ENCODE data around the gene POP5. TPM values are rescaled to one million over a fixed set of nuclear protein-coding genes. Genes with fewer than 3 reads are reported as not detected.

Gene POP5
- total RNA-seq, 4 donors from 2014 or later = 27.9 to 72.0 (median 38.5) TPM

DNA sequence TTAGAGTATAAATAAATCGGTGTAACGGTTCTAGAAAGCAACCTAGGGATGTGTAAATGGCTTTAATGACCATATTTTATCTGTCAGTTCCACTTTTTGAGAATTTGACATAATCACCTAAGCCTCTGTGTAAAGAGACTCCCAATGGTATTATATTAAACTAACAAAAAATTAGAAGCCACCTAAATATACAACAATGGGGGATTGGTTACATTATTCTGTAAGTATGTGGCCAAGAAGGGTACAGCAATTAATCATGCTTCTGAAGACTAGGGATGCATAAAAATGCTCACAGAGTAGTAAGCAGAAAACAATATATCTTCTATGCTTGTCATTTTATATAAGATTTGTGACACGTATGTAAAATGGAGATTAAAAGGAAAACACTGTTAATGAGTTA, 36.5 kb downstream of the POP5 start:
- intact Hi-C loops (cut with DNase I) = no loop called here
- TF ChIP-seq POLR2A (IDR thresholded peaks at IDR 0.05) (no peak), CTCF (IDR thresholded peaks at IDR 0.05) (no peak)
- no peak for DNase-seq
- Histone ChIP-seq H3K4me3 (replicated peaks in 1 of 3) (no peak overlapping the region), H3K27me3 (no peaks in the 10 kb centered on the region), H3K27ac (no peak overlapping the region), H3K4me1 (peaks cover 18 to 43% of the 10 kb centered on the region in 2 donors), H3K36me3 (peaks cover 23 to 29% of the 10 kb centered on the region in 2 donors), H3K9me3 (no peaks in the 10 kb centered on the region)
- 90 to 94% methylated on average over 3 of the region's 3 CpGs for WGBS, 2 donors

DNA sequence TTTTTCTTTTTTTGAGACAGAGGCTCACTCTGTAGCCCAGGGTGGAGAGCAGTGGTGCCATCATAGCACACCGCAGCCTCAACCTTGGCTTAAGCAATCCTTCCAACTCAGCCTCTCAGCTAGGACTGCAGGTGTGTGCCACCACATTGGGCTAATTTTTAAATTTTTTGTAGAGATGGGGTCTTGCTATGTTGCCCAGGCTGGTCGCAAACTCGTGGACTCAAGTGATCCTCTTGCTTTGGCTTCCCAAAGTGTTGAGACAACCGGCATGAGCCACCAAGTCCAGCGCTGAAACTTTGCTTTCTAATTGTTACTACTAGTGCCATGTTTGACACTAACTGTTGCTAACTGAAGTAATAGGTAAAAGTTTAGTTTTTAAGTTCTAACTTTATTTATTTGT, 39.0 kb downstream of the POP5 start:
- Histone ChIP-seq H3K4me1 (peaks cover 34 to 56% of the 10 kb centered on the region in 2 donors), H3K27ac (peak overlapping the region in 1 of 3 donors; percentile 11), H3K9me3 (no peaks in the 10 kb centered on the region), H3K4me3 (replicated peaks in 1 of 3) (no peak overlapping the region), H3K27me3 (no peaks in the 10 kb centered on the region), H3K36me3 (peaks cover 9 to 11% of the 10 kb centered on the region in 2 donors)
- TF ChIP-seq CTCF (IDR thresholded peaks at IDR 0.05) (no peak), POLR2A (IDR thresholded peaks at IDR 0.05) (no peak)
- no peak for DNase-seq
- 93 to 99% methylated on average over 5 of the region's 5 CpGs for WGBS, 2 donors
- intact Hi-C loops (cut with DNase I) = no loop called here

- peaks cover 41 to 72% of the 10 kb centered on the region in 2 donors for H3K4me1 ChIP-seq
- no peaks in the 10 kb centered on the region for H3K9me3 ChIP-seq
- intact Hi-C loops (cut with DNase I) = no loop called here
- no peak overlapping the region for H3K4me3 ChIP-seq (replicated peaks in 1 of 3)
- DNase-seq = no peak
- no peaks in the 10 kb centered on the region for H3K27me3 ChIP-seq
- no peak for TF ChIP-seq CTCF (IDR thresholded peaks at IDR 0.05)
- TF ChIP-seq POLR2A (IDR thresholded peaks at IDR 0.05) = no peak
- WGBS, 2 donors = 46 to 58% methylated on average over 3 of the region's 3 CpGs
- peak overlapping the region; percentile 31 to 90 (median 43) for H3K27ac ChIP-seq
- no peaks in the 10 kb centered on the region for H3K36me3 ChIP-seq
Measured at GRCh38 chr12:120540445-120540844, 40.8 kb downstream of the POP5 start.

GRCh38 chr12:120539303-120539702, 41.9 kb downstream of the POP5 start:
- H3K27ac ChIP-seq = peak overlapping the region; percentile 76 to 92 (median 90)
- DNase-seq = no peak
- no peak overlapping the region for H3K4me3 ChIP-seq (replicated peaks in 1 of 3)
- intact Hi-C loops (cut with DNase I) = no loop called here
- 69 to 82% methylated on average over 1 of the region's 1 CpG for WGBS, 2 donors
- peaks cover 41 to 67% of the 10 kb centered on the region in 2 donors for H3K4me1 ChIP-seq
- no peaks in the 10 kb centered on the region for H3K9me3 ChIP-seq
- H3K27me3 ChIP-seq = no peaks in the 10 kb centered on the region
- TF ChIP-seq CTCF (IDR thresholded peaks at IDR 0.05) (no peak), POLR2A (IDR thresholded peaks at IDR 0.05) (no peak)
- H3K36me3 ChIP-seq = no peaks in the 10 kb centered on the region

GRCh38 chr12:120538281-120539156, 42.7 kb downstream of the POP5 start:
- H3K27me3 ChIP-seq = no peaks in the 10 kb centered on the region
- no peak for TF ChIP-seq CTCF (IDR thresholded peaks at IDR 0.05)
- TF ChIP-seq POLR2A (IDR thresholded peaks at IDR 0.05) = no peak
- H3K27ac ChIP-seq = peak overlapping the region; percentile 76 to 92 (median 90)
- peaks cover 41 to 61% of the 10 kb centered on the region in 2 donors for H3K4me1 ChIP-seq
- no peaks in the 10 kb centered on the region for H3K36me3 ChIP-seq
- no peaks in the 10 kb centered on the region for H3K9me3 ChIP-seq
- WGBS, 2 donors = 13 to 16% methylated on average over 6 of the region's 6 CpGs
- peak; percentile 81 to 85 for DNase-seq
- H3K4me3 ChIP-seq (replicated peaks in 1 of 3) = no peak overlapping the region
- intact Hi-C loops (cut with DNase I) = no loop called here

Measured in thyroid gland (tissue), 4 donors.